GM21367 (cell line): Measurements from ENCODE around the gene BUD13.
A peak's percentile ranks its signal among the peaks of the same experiment; 100 is the strongest.
"Not testable (repeated sequence)": the region's sequence is repeated elsewhere in the genome, so short reads cannot be mapped to it uniquely, and the experiment has no call there.

Source experiments
- ATAC-seq: cut with Tn5 transposase; IDR thresholded peaks from one replicate; pipeline ENCODE4 v1.9.1; 2021; ENCODE audit not compliant: unreplicated experiment

The BUD13 gene

DNA sequence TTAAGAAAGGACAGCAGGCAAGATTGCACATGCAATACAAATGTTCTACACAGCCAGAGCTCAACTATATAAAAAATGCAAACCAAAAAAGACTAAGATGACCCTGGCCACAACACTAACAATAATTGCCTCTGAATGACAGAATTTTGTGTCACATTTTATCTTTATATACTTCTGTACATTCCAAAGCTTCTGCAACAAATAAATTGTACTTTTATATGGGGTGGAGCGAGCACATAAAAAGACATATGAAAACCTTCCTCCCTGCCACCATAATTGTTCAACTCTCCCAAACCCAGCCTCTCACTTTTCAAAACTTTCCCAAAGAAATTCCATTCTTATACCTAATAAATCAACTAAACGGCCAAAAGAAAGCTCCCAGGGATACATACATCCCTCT is 10.7 kb downstream of the BUD13 start:
- ATAC-seq = no peak

GRCh38 chr11:116756044-116756443 is 16.7 kb downstream of the BUD13 start:
- ATAC-seq = not testable (repeated sequence)

DNA sequence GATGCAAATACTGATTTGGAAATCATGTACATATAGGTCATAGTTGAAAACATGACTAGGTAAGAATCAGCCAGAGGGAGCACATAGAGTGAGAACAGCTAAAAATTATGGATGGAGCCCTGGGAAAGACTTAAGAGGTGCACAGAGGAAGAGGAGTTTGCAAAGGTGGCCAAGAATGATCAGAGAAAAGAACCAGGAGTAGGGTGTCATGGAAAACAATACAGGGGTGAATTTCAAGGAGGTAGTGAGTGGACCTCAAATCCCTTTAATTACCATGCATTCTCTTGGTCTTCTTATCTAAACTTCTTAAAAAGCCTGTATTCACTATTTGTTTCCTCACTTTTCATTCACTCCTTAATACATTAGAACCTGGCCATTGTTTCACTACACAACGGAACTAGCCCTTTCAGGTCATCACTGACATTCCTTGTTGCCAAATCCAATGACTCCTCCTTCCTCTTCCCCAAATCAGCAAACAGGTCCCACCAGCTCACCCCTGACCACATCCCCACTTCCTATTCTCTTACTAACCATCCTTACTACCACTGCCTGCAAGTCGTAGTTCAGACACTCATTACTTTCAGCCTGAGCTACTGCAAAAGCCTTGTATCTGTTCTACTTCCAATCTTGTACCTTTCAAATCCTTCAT is 22.6 kb downstream of the BUD13 start:
- no peak for ATAC-seq

GRCh38 chr11:116742104-116742503 is 30.7 kb downstream of the BUD13 start:
- no peak for ATAC-seq

DNA sequence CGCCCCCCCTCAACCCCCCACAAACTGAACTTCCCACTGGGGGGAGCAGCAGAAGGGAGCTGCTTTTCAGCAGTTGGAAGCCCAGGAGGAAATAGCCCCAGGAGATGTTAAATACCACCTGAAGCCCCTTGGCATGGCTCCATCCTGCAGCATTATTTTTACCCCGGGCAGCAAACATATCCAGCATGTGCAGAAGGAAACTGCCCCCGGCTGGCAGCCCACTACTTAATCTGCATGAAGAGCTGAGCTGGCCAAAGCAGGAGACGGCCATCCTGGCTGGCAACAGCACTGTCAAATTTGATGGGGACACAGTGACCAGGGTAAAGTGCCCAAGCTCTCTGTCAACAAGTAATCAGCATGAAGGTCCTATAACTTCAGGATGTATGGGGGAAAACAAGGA is 32.0 kb downstream of the BUD13 start:
- ATAC-seq = no peak

DNA sequence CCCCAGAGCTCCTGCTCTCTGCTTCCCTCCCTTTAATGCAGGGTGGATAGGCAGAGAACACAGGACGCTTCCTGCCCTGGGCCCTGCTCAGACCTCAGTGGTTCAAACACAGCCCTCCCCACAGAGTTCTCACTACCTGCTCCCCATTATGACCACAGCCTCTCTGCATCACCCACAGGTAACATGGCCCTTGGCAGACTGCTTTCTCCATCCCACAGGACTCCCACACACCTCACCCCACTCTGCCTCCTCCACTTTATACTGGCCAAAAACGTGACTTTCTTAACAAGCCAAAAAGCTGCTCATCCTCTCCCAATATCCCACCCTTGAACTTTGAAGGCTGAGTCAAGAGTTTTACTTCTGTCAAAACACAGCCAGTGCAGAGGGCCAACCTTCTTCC is 33.8 kb downstream of the BUD13 start:
- no peak for ATAC-seq

- ATAC-seq = no peak
Measured at GRCh38 chr11:116736763-116737162, 36.0 kb downstream of the BUD13 start.

DNA sequence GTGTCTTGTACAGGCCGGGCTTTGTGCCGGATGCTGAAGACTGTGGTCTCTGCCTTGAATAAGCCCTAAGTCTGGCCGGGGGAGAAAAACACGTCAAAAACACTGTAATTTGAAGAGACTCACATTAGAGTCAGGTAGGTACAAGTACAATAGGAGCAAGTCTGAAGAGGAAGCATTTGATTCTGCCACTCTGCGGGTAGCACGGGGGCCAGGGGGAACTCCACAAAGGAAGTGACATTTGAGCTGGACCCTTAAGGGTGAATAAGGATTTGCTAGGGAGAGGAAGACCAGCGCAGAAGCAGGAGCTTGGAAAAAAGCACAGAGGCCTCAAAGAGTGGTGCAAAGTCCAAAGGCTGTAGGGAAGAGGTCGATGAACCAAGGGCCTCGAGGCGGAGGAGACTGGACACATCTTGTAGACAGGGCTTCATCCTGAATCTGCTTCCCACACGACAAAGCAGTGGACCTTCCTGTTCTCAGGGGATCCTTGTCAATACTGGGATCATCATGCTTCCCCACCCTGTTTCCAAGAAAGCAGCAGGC is 38.7 kb downstream of the BUD13 start:
- ATAC-seq = no peak

GRCh38 chr11:116733043-116733755 is 39.6 kb downstream of the BUD13 start:
- ATAC-seq = no peak

DNA sequence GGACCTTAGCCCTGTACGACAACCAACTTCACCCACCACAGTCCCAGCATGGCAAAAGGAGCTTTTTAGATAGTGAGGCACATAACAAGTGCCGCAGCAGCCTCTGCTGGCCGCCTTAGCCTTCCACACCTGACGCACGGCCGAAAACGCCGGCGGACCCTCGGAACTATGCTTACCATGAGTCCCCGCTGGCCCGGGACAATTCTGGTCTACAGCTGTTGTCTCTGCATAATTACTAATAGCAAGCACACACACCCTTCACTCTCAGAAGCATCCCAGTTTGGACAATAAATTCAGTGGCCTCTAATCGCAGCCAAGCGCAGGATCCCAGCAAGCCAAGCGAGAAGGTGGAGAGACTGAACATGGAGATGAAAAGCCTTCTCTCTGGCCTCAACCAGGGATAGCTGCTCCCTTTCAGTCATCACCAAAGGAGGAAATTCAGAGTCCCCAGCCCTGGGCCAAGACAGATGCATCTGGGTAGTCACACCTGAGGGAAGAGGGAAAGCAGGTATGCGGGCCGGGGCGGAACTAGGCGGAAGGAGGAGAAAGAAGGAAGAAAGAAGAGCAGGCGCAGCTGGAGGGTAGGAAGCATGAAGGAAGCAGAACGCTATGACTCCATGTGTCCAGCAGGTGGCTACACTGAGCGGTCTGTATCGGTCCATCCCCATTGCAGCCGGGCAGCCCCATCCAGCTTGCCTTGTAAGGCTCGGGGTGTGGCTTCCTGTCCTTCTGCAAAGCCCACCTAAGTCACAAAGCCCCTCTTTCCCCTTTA is 40.3 kb downstream of the BUD13 start:
- peak; percentile 79 for ATAC-seq

- ATAC-seq = no peak
Measured at GRCh38 chr11:116731821-116732220, 41.0 kb downstream of the BUD13 start.

DNA sequence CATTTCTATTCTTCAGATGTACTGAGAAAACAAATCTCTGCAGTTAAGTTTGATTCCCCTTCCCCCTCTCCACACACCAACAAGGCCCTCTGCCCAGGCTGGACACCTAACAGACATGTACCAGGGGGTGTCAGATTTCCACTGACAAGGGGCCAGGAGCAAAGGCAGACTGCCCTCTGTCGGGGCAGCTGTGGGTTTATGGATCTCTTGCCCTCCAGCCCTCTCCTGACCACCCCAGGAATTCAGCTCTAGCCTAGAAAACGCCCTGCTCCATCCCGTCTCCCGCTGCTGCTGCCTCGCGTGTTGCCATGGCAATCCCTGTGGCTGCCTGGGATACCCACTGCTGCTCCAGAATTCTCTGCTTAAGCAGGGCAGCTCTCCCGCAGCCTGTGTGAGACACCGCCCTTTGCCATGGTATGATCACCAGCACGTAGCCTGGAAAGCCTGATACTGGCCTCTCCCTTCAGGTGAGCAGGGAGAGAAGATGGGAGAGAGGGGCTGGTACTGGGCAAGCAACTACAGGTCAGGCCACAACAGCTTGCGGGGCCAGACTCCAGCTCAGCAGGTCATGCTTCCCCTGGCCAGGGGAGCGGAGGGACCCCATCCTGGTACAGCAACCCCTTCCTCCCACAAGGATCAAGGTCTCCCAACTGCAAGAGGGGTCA is 41.6 kb downstream of the BUD13 start:
- ATAC-seq = no peak

DNA sequence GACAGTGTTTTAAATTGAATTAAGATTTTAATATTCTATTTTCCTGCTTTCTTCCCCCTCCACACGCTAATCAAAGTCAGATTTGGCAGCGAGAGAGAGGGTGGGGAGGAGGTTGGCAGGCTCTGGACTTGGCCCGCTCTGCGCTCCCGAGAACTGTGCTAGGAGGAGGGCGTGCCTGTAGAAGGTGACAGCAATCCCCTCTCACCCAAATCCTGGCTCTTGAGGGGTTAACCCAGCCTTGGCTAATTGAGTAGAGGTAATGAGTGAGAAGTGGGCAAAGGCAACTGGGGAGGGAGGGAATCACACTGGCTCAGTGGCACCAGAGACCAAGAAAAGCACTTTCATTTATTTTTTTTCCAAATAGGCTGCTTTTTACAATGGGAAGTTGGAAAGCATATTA is 42.2 kb downstream of the BUD13 start:
- no peak for ATAC-seq

DNA sequence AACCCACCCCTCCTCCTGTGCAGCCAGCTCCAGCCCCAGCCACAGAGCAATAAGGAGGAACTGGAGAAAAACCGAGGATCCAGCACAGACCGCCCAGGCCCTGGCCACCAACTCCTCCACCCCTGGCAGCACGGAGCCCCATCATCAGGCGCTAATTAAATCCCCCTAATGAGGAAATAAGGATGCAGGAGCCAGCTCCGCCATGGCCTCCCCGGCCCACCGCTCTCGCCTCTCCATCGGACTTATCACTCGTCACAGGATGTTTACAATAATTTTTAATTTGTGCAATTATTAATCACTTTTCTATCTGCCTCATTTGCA is 42.6 kb downstream of the BUD13 start:
- no peak for ATAC-seq

- no peak for ATAC-seq
Measured at GRCh38 chr11:116729501-116730240, 43.1 kb downstream of the BUD13 start.

GRCh38 chr11:116727990-116728389 is 44.8 kb downstream of the BUD13 start:
- no peak for ATAC-seq

DNA sequence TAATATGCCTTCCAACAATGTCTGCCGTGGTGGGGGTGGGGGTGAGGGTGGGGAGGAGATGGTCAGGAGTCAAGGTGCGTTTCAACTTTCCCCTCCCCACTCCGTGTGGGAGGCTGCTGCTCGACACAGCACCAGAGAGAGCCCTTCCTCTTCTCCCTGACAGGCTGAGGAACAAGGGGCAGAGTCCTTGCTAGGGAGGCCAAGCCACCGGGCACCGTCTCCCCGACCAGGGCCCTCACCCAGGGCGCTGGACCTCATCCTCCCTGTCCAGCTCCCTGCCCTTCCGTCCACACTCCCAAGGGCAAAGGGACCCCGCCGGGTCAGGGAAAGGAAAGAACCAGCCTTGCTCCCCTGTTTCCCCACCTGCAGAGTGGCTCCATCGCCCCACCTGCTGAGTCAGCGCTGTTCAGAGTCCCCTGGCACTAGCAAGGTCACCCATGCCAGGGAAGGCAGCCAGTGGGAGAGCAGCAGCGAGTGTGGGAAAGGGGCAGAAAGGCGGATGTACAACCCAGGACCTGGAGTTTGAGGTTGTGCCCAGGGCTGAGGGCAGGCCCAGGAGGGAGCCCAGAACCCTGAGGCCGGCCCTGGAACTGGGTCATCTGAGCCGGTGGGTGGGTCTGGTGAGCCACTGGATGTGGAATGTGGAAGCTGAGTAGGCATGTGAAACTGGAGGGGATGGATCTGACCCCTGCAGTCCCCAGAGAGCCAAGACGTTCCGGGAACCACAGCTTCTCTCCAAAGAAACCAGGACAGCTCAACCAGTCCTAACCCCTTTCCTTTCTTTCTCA is 47.2 kb downstream of the BUD13 start:
- ATAC-seq = no peak

DNA sequence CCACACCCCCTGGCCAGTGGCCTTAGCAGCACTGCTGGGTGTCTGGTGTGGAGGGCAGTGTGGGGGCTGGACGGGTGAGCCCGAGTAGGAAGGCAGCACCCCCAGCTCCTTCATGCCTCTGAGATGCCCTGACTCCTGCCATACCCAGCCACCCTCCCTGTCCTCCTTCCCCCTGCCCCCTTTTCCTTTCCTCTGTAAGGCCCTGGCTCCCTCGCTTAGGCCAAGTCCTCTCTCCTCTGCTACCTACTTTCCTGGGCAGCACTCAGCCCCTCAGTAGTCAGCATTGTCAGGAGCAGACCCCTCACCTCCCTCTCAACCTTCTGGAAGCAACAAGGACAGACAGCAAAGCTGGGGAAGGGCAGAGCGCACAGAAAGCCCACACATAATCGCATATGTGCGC is 48.0 kb downstream of the BUD13 start:
- ATAC-seq = no peak

DNA sequence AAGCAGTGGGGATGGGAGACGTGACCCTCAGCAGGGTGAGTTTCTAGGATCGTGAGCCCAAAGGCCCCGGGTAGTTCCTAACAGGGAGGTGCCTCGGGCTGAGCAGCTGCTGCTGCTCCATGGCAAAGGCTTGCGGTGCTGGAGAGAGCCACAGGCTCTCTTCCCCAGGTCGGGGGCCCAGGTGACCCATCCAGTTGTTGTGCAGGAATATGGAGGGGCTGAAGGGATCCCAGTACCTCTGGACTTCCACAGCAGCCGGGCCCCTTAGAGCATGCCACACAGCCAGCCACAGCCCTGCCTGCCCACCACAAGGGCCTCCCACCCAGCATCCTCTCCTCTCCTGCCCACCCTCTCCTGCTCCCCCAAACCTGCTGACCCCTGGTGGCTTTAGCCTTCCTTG is 49.3 kb downstream of the BUD13 start:
- no peak for ATAC-seq

- no peak for ATAC-seq
Measured at GRCh38 chr11:116721988-116722387, 50.8 kb downstream of the BUD13 start.
